SK-N-SH (cell line): ENCODE results near the gene HSPA12A. TPM values are rescaled to one million over a fixed set of nuclear protein-coding genes. Genes with fewer than 3 reads are reported as not detected.

Source experiments
- CTCF ChIA-PET: fragments of 300-600, 350-600 bp; formaldehyde crosslinking; extraction: SDS; loops from one replicate; lab custom pipeline; 2021; lab: Yijun Ruan, JAX
- POLR2A ChIA-PET: fragments of 350-600 bp; sonication (Branson Sonifier 250); formaldehyde crosslinking; extraction: SDS; loops from one replicate; lab custom pipeline; 2020; ENCODE audit warnings: antibody characterized with exemption, inconsistent platforms; lab: Yijun Ruan, JAX
- DNase-seq: peaks from one replicate; pipeline ENCODE4 v3.0.0; 2012
- H2AFZ ChIP-seq: fragments of 200-600 bp; sonication (generic); 2 replicates; pipeline ENCODE4 v1.8.1; 2016; ENCODE audit warnings: antibody characterized with exemption, mild to moderate bottlenecking, low read depth
- H3F3A ChIP-seq: fragments of 200-600 bp; sonication (generic); replicated peaks from 2 replicates; pipeline ENCODE3; 2016; ENCODE audit warnings: antibody characterized with exemption, mild to moderate bottlenecking; ENCODE audit not compliant: insufficient read depth
- H3K27ac ChIP-seq, 2 experiments: fragments of 200-500 bp in 1 of 2; fragments of 200-600 bp in 1 of 2; sonication (Bioruptor generic) in 1 of 2; sonication (generic), shearing (Covaris generic) in 1 of 2; 2 replicates each; pipeline versions ENCODE4 v1.5.1 to v1.6.1; 2014 to 2016; ENCODE audit warnings: low read depth in 2 of 2, inconsistent platforms in 1 of 2, low read length in 1 of 2, mild to moderate bottlenecking in 1 of 2, mixed read lengths in 1 of 2
- H3K27me3 ChIP-seq: fragments of 200-600 bp; sonication (generic), shearing (Covaris generic); 2 replicates; pipeline ENCODE4 v1.6.1; 2016; ENCODE audit warnings: mixed run types; ENCODE audit not compliant: insufficient read depth
- H3K36me3 ChIP-seq, 2 experiments: fragments of 200-500 bp in 1 of 2; fragments of 200-600 bp in 1 of 2; sonication (Bioruptor generic) in 1 of 2; sonication (generic) in 1 of 2; replicated peaks in 1 of 2; 2 replicates each; pipeline versions ENCODE3 to v1.5.1; 2014 to 2016; ENCODE audit warnings: low read length in 1 of 2, mild to moderate bottlenecking in 1 of 2; ENCODE audit not compliant: insufficient read depth in 2 of 2, control insufficient read depth in 1 of 2
- H3K4me1 ChIP-seq, 2 experiments: fragments of 200-500 bp in 1 of 2; fragments of 200-600 bp in 1 of 2; sonication (Bioruptor generic) in 1 of 2; sonication (generic), shearing (Covaris generic) in 1 of 2; 2 replicates each; pipeline versions ENCODE4 v1.5.1 to v1.6.1; 2014 to 2016; ENCODE audit warnings: low read depth in 1 of 2, low read length in 1 of 2, mixed run types in 1 of 2; ENCODE audit not compliant: insufficient read depth in 2 of 2, control insufficient read depth in 1 of 2
- H3K4me2 ChIP-seq: fragments of 200-600 bp; sonication (generic), shearing (Covaris generic); 2 replicates; pipeline ENCODE4 v1.6.1; 2017; ENCODE audit warnings: mixed run types
- H3K4me3 ChIP-seq, 2 experiments: fragments of 200-500 bp in 1 of 2; fragments of 200-600 bp in 1 of 2; sonication (Bioruptor generic) in 1 of 2; sonication (generic), shearing (Covaris generic) in 1 of 2; 2 replicates each; pipeline versions ENCODE4 v1.5.1 to v1.8.1; 2014 to 2016; ENCODE audit warnings: low read depth in 2 of 2, inconsistent platforms in 1 of 2, low read length in 1 of 2, mild to moderate bottlenecking in 1 of 2, mixed read lengths in 1 of 2, moderate library complexity in 1 of 2
- H3K79me2 ChIP-seq: fragments of 200-600 bp; sonication (generic); 2 replicates; pipeline ENCODE4 v1.8.1; 2017; ENCODE audit warnings: mild to moderate bottlenecking; ENCODE audit not compliant: insufficient read depth
- H3K9ac ChIP-seq: fragments of 200-600 bp; sonication (generic); 2 replicates; pipeline ENCODE4 v1.6.1; 2017; ENCODE audit warnings: mixed run types
- H3K9me2 ChIP-seq: fragments of 200-600 bp; sonication (generic); 2 replicates; pipeline ENCODE4 v1.6.1; 2017; ENCODE audit warnings: mixed run types
- H3K9me3 ChIP-seq: fragments of 200-600 bp; sonication (generic); 2 replicates; pipeline ENCODE4 v1.6.1; 2017; ENCODE audit warnings: mixed run types, mild to moderate bottlenecking, moderate library complexity
- H4K20me1 ChIP-seq: fragments of 200-600 bp; sonication (generic); 2 replicates; pipeline ENCODE4 v1.6.1; 2017; ENCODE audit warnings: mild to moderate bottlenecking, mixed run types; ENCODE audit not compliant: insufficient read depth
- ELF1 ChIP-seq: IDR thresholded peaks from 2 replicates; pipeline ENCODE4 v1.4.0; 2012
- FOXJ3 ChIP-seq: sonication (generic); formaldehyde crosslinking; IDR thresholded peaks from 2 replicates; pipeline ENCODE4 v1.5.1; 2020; ENCODE audit warnings: mild to moderate bottlenecking, missing genetic modification reagents
- FOXM1 ChIP-seq: IDR thresholded peaks from 2 replicates; pipeline ENCODE4 v1.4.0; 2012; ENCODE audit warnings: low read depth, mild to moderate bottlenecking
- JUND ChIP-seq: IDR thresholded peaks from 2 replicates; pipeline ENCODE4 v1.4.0; 2012
- MXI1 ChIP-seq: IDR thresholded peaks from 2 replicates; pipeline ENCODE4 v1.6.1; 2012; ENCODE audit warnings: mild to moderate bottlenecking, low read depth, low read length, improper control_type of control experiment
- NRF1 ChIP-seq: IDR thresholded peaks from 2 replicates; pipeline ENCODE4 v1.6.1; 2012; ENCODE audit warnings: low read depth, mild to moderate bottlenecking, low read length
- POLR2AphosphoS5 ChIP-seq: IDR thresholded peaks from 2 replicates; pipeline ENCODE4 v1.6.1; 2012; ENCODE audit warnings: low read depth, low read length
- RXRA ChIP-seq: IDR thresholded peaks from 2 replicates; pipeline ENCODE4 v1.4.0; 2012; ENCODE audit warnings: low read depth, mild to moderate bottlenecking, borderline replicate concordance
- TCF12 ChIP-seq: IDR thresholded peaks from 2 replicates; pipeline ENCODE4 v1.4.0; 2012
- WGBS: methylation state at CpG from one replicate; pipeline ENCODE4 v1.1.6; 2017; ENCODE audit warnings: low lambda C conversion rate; 5-methylcytosine and 5-hydroxymethylcytosine counted together
- polyA plus RNA-seq, 3 experiments: library from polyadenylated mRNA; depleted of rRNA; stranded (reverse); fragments of >200 nt; gene quantifications; 2 replicates each; pipeline ENCODE4 v1.2.3, GENCODE V29; 2012
- TF ChIP-seq, protein P1 (sequence below): IDR thresholded peaks from 2 replicates; pipeline ENCODE4 v1.4.0; 2012; ENCODE audit warnings: low read depth
- TF ChIP-seq, protein P2 (sequence below): IDR thresholded peaks from 2 replicates; pipeline ENCODE4 v1.4.0; 2012; ENCODE audit warnings: low read depth, borderline replicate concordance
- TF ChIP-seq, protein P3 (sequence below): IDR thresholded peaks from 2 replicates; pipeline ENCODE4 v1.4.0; 2012; ENCODE audit warnings: low read depth, borderline replicate concordance

HSPA12A gene
- polyA plus RNA-seq, 1 of the 3 experiments (the other 2 are of a cell fraction), result 2.9 TPM

DNA sequence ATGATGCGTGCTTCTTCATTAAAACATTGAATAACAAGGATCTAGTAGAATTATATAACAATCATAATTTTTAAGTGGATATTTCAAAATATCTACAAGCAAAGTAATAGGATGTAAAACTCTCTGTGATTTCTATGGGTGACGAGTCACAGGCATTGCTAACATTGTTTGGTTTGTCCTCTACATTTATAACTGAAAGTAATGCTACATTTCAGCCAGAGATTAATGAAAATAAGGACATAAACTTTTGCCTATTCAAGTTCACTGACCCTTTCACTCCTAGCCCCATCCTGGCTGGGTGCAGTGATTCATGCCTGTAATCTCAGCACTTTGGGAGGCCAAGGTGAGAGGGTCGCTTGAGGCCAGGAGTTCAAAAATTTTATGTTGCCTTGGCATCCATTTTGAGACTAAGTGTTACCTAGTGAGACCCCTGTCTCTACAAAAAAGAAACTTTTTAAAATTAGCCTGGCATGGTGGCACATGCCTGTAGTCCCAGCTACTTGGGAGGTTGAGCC, 38.4 kb upstream of the HSPA12A start:
- no peak for DNase-seq
- no peaks in the 10 kb centered on the region for H3K27me3 ChIP-seq

DNA sequence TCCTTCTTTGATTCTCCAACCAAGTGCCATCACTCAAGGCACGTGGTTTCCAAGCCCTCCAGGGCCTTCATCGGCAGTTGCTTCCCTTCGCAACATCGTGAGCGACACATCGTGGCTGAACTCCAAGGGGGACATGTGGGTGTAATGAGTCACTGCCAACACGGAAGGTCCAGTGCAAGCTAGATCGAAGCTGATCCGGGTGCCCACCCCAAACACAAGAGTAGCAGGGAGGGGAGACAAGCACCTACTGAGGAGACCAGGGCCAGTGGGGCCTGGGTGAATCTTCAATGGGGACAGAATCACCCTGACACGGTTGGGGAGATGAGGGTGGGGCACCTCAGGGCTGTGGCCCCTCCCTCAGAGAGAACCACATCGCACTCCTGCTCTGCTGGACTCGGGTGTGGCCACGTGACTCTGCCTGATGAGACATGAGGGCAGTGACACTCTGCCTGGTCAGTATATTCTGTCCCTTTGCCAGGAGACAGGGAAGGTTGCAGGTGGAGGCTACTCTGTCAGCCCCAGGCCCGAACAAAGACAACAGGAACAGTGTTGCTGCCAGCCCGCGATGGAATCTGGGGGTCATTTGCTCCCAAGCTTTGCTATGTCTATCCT, 36.8 kb upstream of the HSPA12A start:
- no peak for DNase-seq
- TF ChIP-seq, protein P1, sequence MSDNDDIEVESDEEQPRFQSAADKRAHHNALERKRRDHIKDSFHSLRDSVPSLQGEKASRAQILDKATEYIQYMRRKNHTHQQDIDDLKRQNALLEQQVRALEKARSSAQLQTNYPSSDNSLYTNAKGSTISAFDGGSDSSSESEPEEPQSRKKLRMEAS, result no peak
- TF ChIP-seq ELF1 (no peak), FOXM1 (no peak), POLR2AphosphoS5 (no peak), TCF12 (no peak)
- TF ChIP-seq, protein P2, sequence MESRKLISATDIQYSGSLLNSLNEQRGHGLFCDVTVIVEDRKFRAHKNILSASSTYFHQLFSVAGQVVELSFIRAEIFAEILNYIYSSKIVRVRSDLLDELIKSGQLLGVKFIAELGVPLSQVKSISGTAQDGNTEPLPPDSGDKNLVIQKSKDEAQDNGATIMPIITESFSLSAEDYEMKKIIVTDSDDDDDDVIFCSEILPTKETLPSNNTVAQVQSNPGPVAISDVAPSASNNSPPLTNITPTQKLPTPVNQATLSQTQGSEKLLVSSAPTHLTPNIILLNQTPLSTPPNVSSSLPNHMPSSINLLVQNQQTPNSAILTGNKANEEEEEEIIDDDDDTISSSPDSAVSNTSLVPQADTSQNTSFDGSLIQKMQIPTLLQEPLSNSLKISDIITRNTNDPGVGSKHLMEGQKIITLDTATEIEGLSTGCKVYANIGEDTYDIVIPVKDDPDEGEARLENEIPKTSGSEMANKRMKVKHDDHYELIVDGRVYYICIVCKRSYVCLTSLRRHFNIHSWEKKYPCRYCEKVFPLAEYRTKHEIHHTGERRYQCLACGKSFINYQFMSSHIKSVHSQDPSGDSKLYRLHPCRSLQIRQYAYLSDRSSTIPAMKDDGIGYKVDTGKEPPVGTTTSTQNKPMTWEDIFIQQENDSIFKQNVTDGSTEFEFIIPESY, result no peak
- H2AFZ ChIP-seq, result no peak overlapping the region

More for the DNA sequence above, 38.4 kb upstream of the HSPA12A start:
- no peaks in the 10 kb centered on the region for H3K79me2 ChIP-seq
- no peak overlapping the region for H3K9ac ChIP-seq
- no peaks in the 10 kb centered on the region for H4K20me1 ChIP-seq
- ChIA-PET POLR2A (no interaction called here), CTCF (interaction anchor here (1.7 kb wide), 1 partner anchor 387 kb away, joined by 4 read pairs; no protein-coding TSS in a partner anchor)
- H3K4me3 ChIP-seq, result no peak overlapping the region
- 76% methylated on average over 3 of the region's 3 CpGs for WGBS
- no peaks in the 10 kb centered on the region for H3K9me3 ChIP-seq
- no peak for TF ChIP-seq RXRA
- TF ChIP-seq FOXJ3, result no peak
- TF ChIP-seq, protein P1, result no peak
- no peaks in the 10 kb centered on the region for H3K9me2 ChIP-seq
- H3K4me1 ChIP-seq, result no peaks in the 10 kb centered on the region
- no peaks in the 10 kb centered on the region for H3F3A ChIP-seq
- no peak overlapping the region for H3K4me2 ChIP-seq
- H3K27ac ChIP-seq, result no peak overlapping the region
- H2AFZ ChIP-seq, result no peak overlapping the region
- no peaks in the 10 kb centered on the region for H3K36me3 ChIP-seq

DNA sequence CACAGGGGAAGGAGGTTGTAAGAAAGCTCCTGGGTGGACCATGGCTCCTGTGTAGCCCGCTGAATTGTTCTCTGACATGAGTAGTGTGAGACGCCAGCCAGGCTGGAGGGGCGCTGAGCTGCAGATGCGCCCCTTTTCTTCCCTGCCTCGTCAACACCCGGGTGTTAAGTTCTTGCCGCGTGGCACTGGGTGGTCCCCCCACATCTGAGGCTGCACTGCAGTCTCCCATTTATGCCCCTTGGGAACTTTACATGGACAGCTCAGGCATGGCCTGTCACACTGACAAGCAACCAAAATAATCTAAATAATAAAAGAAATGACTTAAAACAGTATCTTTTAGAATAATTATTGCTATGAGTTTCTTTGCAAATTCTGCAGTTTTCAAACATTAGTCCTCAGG, 34.6 kb upstream of the HSPA12A start:
- Histone ChIP-seq H3K4me3 (no peak overlapping the region), H3K9me3 (no peaks in the 10 kb centered on the region), H3K4me2 (no peak overlapping the region), H3K9me2 (no peaks in the 10 kb centered on the region), H3K4me1 (peaks cover 0 to 7% of the 10 kb centered on the region in 2 experiments; a peak in 1 of 4 replicates), H3K27me3 (no peaks in the 10 kb centered on the region), H3K79me2 (no peaks in the 10 kb centered on the region), H4K20me1 (no peaks in the 10 kb centered on the region), H2AFZ (no peak overlapping the region), H3K9ac (no peak overlapping the region), H3F3A (no peaks in the 10 kb centered on the region), H3K27ac (no peak overlapping the region), H3K36me3 (no peaks in the 10 kb centered on the region)
- 67% methylated on average over 8 of the region's 8 CpGs for WGBS
- DNase-seq, result no peak
- ChIA-PET CTCF (interaction anchor here (1.4 to 11.3 kb wide), 5 partner anchors 10 to 392 kb away, joined by 3 to 106 read pairs (median 7); no protein-coding TSS in a partner anchor), POLR2A (no interaction called here)
- TF ChIP-seq MXI1 (no peak), NRF1 (no peak), FOXJ3 (no peak), JUND (no peak)
- TF ChIP-seq, protein P3, sequence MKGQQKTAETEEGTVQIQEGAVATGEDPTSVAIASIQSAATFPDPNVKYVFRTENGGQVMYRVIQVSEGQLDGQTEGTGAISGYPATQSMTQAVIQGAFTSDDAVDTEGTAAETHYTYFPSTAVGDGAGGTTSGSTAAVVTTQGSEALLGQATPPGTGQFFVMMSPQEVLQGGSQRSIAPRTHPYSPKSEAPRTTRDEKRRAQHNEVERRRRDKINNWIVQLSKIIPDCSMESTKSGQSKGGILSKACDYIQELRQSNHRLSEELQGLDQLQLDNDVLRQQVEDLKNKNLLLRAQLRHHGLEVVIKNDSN, result no peak
- TF ChIP-seq, protein P1, result no peak

More for the DNA sequence above, 36.8 kb upstream of the HSPA12A start:
- ChIA-PET CTCF (interaction anchor here (0.5 to 11.3 kb wide), 8 partner anchors 8 to 389 kb away, joined by 3 to 106 read pairs (median 4); no protein-coding TSS in a partner anchor), POLR2A (no interaction called here)
- H3K36me3 ChIP-seq, result no peaks in the 10 kb centered on the region
- H3K4me3 ChIP-seq, result no peak overlapping the region
- H3K9me3 ChIP-seq, result no peaks in the 10 kb centered on the region
- 76% methylated on average over 10 of the region's 16 CpGs for WGBS
- H3K9me2 ChIP-seq, result no peaks in the 10 kb centered on the region
- peaks cover 0 to 7% of the 10 kb centered on the region in 2 experiments; a peak in 1 of 4 replicates for H3K4me1 ChIP-seq
- no peaks in the 10 kb centered on the region for H3K79me2 ChIP-seq
- H3F3A ChIP-seq, result no peaks in the 10 kb centered on the region
- no peak overlapping the region for H3K9ac ChIP-seq
- H3K27me3 ChIP-seq, result no peaks in the 10 kb centered on the region
- no peak overlapping the region for H3K27ac ChIP-seq
- no peak overlapping the region for H3K4me2 ChIP-seq
- no peaks in the 10 kb centered on the region for H4K20me1 ChIP-seq
